Colonic mucosa (tissue), 4 donors: ENCODE results near the gene FGF14. TPM values are rescaled to one million over a fixed set of nuclear protein-coding genes. Genes with fewer than 3 reads are reported as not detected.

ENCODE experiments used
- DNase-seq: peaks from one replicate; pipeline ENCODE4 v3.0.0-alpha.2; 2020
- H3K27ac ChIP-seq: fragments of 200-600 bp; one replicate; pipeline ENCODE4 v1.8.0; 2021
- H3K27me3 ChIP-seq: fragments of 200-600 bp; one replicate; pipeline ENCODE4 v1.8.0; 2021
- H3K36me3 ChIP-seq: fragments of 200-600 bp; one replicate; pipeline ENCODE4 v1.8.0; 2021
- H3K4me1 ChIP-seq: fragments of 200-600 bp; one replicate; pipeline ENCODE4 v1.8.0; 2021; ENCODE audit warnings: mild to moderate bottlenecking
- H3K4me3 ChIP-seq: fragments of 200-600 bp; one replicate; pipeline ENCODE4 v1.8.0; 2021
- H3K9ac ChIP-seq, 2 donors: one replicate each; pipeline ENCODE4 v1.7.0; 2013; ENCODE audit warnings: control low read depth in 2 of 2, low read depth in 2 of 2, low read length in 2 of 2
- H3K9me3 ChIP-seq: fragments of 200-600 bp; one replicate; pipeline ENCODE4 v1.8.0; 2021
- intact Hi-C: fragments of 100-400 bp; cut with DNase I; formaldehyde crosslinking; loops from one replicate; pipeline ENCODE4 v1.14.1; 2022
- total RNA-seq, 2 donors: library from RNA; stranded (reverse); fragmentation: NEBNext Ultra II Directional in 1 of 2; extraction: Animal tissue kit (Norgen Biotek cat#: 25700) in 1 of 2; gene quantifications; one replicate each; pipeline ENCODE4 v1.2.1, GENCODE V29; 2021
- TF ChIP-seq, protein P1 (sequence below): fragments of 200-600 bp; IDR thresholded peaks from one replicate; pipeline ENCODE4 v1.8.0; 2022; ENCODE audit warnings: antibody characterized with exemption, mild to moderate bottlenecking
- donor health status: healthy.
- donor health status: DM: no; HTN: no; CAD: no.
- donor health status: DM: no; HTN: no; CAD: no.

The FGF14 gene
- total RNA-seq, 2 donors from 2014 or later: 0.62 to 0.85 TPM

DNA sequence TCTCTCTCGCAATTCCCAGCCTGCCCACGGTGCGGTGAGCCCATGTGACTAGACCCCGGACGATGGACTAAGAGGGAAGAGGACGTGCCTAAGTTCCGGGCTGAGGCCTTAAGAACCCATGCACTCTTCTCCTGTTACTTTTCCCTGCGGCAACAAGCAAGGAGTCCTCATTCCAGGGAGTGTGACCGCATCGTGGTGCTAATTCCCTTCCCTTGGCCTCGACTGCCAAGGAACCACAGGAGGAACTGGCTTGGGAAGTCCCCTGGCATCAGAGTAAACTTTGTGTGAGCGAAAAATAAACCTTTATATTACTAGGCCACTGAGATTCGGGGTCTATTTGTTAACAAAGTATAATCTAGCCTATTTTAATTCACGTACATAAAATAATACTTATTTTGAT, 34.0 kb downstream of the FGF14 start:
- intact Hi-C loops: no loop called here
- Histone ChIP-seq H3K4me3 (no peak overlapping the region), H3K4me1 (no peaks in the 10 kb centered on the region), H3K27me3 (no peaks in the 10 kb centered on the region), H3K9me3 (no peaks in the 10 kb centered on the region), H3K9ac (no peak overlapping the region), H3K27ac (no peak overlapping the region), H3K36me3 (no peaks in the 10 kb centered on the region)
- DNase-seq: no peak
- TF ChIP-seq, protein P1, sequence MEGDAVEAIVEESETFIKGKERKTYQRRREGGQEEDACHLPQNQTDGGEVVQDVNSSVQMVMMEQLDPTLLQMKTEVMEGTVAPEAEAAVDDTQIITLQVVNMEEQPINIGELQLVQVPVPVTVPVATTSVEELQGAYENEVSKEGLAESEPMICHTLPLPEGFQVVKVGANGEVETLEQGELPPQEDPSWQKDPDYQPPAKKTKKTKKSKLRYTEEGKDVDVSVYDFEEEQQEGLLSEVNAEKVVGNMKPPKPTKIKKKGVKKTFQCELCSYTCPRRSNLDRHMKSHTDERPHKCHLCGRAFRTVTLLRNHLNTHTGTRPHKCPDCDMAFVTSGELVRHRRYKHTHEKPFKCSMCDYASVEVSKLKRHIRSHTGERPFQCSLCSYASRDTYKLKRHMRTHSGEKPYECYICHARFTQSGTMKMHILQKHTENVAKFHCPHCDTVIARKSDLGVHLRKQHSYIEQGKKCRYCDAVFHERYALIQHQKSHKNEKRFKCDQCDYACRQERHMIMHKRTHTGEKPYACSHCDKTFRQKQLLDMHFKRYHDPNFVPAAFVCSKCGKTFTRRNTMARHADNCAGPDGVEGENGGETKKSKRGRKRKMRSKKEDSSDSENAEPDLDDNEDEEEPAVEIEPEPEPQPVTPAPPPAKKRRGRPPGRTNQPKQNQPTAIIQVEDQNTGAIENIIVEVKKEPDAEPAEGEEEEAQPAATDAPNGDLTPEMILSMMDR: no peak

DNA sequence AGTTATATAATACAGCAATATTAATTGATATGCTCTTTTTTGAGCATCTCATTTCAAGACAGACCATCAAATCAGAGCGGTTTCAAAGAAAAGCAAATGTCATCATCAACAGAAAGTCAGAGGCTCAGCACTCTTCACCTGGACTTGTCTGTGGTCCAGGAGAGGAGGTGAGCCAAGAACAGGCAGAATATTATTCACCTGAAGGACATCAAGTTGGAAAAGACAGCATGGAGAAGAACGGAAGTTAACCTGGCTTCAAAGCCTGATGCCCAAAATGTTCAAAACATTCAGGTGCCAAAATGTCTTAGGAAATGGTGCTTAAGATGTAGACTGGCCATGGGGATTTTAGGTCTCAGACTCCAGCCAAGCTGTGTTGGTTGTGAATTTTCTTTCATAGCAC, 40.7 kb downstream of the FGF14 start:
- Histone ChIP-seq H3K27ac (no peak overlapping the region), H3K9ac (no peak overlapping the region), H3K27me3 (no peaks in the 10 kb centered on the region), H3K36me3 (no peaks in the 10 kb centered on the region), H3K4me1 (no peaks in the 10 kb centered on the region), H3K4me3 (no peak overlapping the region), H3K9me3 (no peaks in the 10 kb centered on the region)
- TF ChIP-seq, protein P1: no peak
- DNase-seq: no peak
- intact Hi-C loops: no loop called here

DNA sequence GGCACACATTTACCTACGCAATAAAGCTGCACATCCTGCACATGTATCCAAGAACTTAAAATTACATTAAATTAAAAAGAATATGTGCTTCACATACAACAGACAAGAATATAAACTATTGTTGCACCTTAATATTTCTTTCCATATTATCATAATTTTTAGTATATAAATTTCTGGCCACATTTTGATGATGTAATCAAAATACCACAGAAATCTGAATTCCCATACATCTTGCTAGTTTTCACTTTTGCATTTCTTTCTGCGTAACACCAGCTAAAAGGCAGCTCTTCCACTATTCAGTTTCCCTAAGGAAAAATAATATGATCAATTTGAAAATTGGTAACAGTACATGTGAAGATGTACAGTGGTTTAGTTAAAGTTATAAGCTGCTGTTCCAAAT, 42.6 kb downstream of the FGF14 start:
- Histone ChIP-seq H3K27ac (no peak overlapping the region), H3K27me3 (no peaks in the 10 kb centered on the region), H3K9ac (no peak overlapping the region), H3K4me3 (no peak overlapping the region), H3K9me3 (no peaks in the 10 kb centered on the region), H3K36me3 (no peaks in the 10 kb centered on the region), H3K4me1 (no peaks in the 10 kb centered on the region)
- intact Hi-C loops: no loop called here
- DNase-seq: no peak
- TF ChIP-seq, protein P1: no peak

DNA sequence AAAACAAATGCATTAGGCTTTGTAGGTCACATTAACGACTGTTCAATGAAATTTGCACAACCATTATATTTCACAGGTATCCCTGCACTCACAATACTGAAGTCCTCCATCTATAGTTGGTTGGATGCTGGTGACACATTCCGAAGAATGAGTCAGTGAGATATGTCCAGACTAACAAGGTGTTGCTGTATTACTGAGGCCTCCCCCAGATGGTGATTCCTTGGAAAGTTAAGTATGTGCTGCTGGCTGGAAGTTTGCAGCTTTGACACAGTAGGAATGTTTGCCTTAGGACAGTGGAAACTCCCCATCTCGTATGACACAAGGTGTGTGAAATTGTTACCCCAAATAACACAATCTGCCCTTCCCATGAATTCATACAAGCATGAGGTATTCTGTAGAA, 46.6 kb downstream of the FGF14 start:
- Histone ChIP-seq H3K9ac (no peak overlapping the region), H3K4me3 (no peak overlapping the region), H3K27me3 (no peaks in the 10 kb centered on the region), H3K36me3 (no peaks in the 10 kb centered on the region), H3K4me1 (no peaks in the 10 kb centered on the region), H3K27ac (no peak overlapping the region), H3K9me3 (no peaks in the 10 kb centered on the region)
- DNase-seq: no peak
- intact Hi-C loops: no loop called here
- TF ChIP-seq, protein P1: no peak

DNA sequence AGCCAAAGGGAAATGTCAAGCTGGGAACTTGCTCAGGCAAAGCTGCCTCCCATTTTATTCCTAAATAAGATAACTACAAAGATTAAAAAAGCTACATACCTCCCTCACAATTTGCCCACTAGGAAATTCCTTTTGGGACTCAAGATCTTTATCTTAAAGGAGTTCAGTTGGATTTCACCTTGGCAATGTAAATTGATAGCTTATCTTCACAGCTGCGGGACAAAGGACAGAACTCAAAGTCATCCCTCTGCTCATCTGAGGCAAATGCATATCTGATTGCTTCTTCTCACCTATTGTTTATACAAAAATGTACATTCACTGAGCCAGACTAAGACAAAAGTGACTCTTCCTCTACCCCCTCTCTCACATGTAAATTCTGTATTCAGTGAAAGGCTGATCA, 47.8 kb downstream of the FGF14 start:
- Histone ChIP-seq H3K27me3 (no peaks in the 10 kb centered on the region), H3K9me3 (no peaks in the 10 kb centered on the region), H3K9ac (no peak overlapping the region), H3K4me3 (no peak overlapping the region), H3K36me3 (no peaks in the 10 kb centered on the region), H3K4me1 (no peaks in the 10 kb centered on the region), H3K27ac (no peak overlapping the region)
- intact Hi-C loops: no loop called here
- TF ChIP-seq, protein P1: no peak
- DNase-seq: no peak

DNA sequence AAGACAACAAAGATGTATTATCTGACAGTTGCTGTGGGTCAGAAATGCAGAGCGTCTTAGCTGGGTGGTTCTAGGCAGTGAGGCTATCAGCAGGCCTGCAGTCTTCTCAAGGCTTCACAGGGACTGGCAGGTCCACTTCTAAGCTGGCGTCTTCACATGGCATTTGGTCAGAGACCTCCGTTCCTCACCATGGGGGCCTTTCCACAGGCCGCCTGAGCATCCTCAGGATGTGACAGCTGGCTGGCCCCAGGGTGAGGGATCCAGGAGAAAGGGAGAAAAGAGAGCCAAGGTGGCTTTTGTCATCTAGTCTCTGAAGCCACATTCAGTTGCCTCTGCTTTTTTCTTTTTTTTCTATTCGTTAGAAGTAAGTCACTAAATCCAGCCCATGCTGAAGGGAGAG, 50.3 kb downstream of the FGF14 start:
- no peak for DNase-seq
- no peaks in the 10 kb centered on the region for H3K4me1 ChIP-seq
- no peaks in the 10 kb centered on the region for H3K36me3 ChIP-seq
- no peaks in the 10 kb centered on the region for H3K27me3 ChIP-seq
- no peak overlapping the region for H3K4me3 ChIP-seq
- TF ChIP-seq, protein P1: no peak
- no peak overlapping the region for H3K9ac ChIP-seq
- H3K27ac ChIP-seq: no peak overlapping the region
- intact Hi-C loops: no loop called here
- H3K9me3 ChIP-seq: no peaks in the 10 kb centered on the region
